ENCODE results near the gene LRRC63.

DNA sequence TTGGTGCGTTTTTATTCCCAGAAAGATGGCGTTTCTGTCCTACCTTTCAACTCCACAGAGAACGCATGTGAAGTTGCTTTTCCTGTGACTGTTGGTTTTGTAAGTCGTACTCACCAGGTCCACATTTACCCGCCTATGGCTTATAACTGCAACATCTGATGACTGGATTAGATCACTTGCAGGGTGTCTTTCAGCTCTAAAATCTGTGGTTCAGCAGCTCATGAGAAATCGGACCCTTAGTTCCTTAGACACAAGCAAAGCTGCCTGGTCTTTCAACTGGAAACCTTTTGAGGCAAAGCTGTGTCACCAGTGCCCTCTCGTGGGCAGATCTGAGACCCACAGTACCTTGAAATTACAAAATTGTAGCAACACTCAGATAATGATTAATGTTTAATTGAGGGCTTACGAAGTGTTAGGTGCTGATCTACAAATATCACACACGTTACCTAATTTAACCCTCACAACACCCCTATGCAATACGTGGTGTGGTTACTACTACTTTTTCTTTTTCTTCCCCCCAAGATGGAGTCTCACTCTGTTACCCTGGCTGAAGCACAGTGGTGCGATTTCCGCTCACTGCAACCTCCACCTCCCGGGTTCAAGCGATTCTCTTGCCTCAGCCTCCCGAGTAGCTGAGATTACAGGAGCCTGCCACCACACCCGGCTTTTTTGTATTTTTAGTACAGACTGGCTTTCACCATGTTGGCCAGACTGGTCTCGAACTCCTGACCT, 109.9 kb downstream of the LRRC63 start:
- TF ChIP-seq YY1 (IDR thresholded peaks at IDR 0.05; ENCODE audit: insufficient read depth, insufficient read length), result no peak
- TF ChIP-seq ZNF274 (IDR thresholded peaks at IDR 0.05; ENCODE audit: low read depth, low read length), result no peak

Data from NT2/D1 (cell line).